KMS-11 (cell line): ENCODE data around the gene DSTYK.
"Not testable (repeated sequence)": the region's sequence is repeated elsewhere in the genome, so short reads cannot be mapped to it uniquely, and the experiment has no call there.

Source experiments
- H2AFZ ChIP-seq: fragments of 200-600 bp; sonication (generic); 2 replicates; pipeline ENCODE4 v1.6.1; 2016; ENCODE audit warnings: antibody characterized with exemption, mixed run types, low read depth
- H3K27ac ChIP-seq: fragments of 200-600 bp; sonication (generic); 2 replicates; pipeline ENCODE4 v1.6.1; 2016; ENCODE audit warnings: mild to moderate bottlenecking, mixed run types
- H3K27me3 ChIP-seq: fragments of 200-600 bp; sonication (generic); 2 replicates; pipeline ENCODE4 v1.6.1; 2017; ENCODE audit warnings: mild to moderate bottlenecking, low read depth, mixed run types, moderate library complexity; ENCODE audit not compliant: insufficient read depth
- H3K36me3 ChIP-seq: fragments of 200-600 bp; sonication (generic); 2 replicates; pipeline ENCODE4 v1.6.1; 2017; ENCODE audit warnings: mild to moderate bottlenecking, mixed run types; ENCODE audit not compliant: insufficient read depth
- H3K4me1 ChIP-seq: fragments of 200-600 bp; sonication (generic); 2 replicates; pipeline ENCODE4 v1.6.1; 2016; ENCODE audit warnings: mild to moderate bottlenecking, low read depth, mixed run types; ENCODE audit not compliant: poor library complexity, severe bottlenecking
- H3K4me2 ChIP-seq: fragments of 200-600 bp; sonication (generic); 2 replicates; pipeline ENCODE4 v1.7.0; 2016; ENCODE audit warnings: mild to moderate bottlenecking, mixed run types
- H3K4me3 ChIP-seq: fragments of 200-600 bp; sonication (generic); IDR thresholded peaks from 2 replicates; pipeline ENCODE4 v1.6.1; 2017; ENCODE audit warnings: low read depth, low read length, mixed read lengths; ENCODE audit not compliant: insufficient read depth
- H3K79me2 ChIP-seq: fragments of 200-600 bp; sonication (generic); 2 replicates; pipeline ENCODE4 v1.6.1; 2016; ENCODE audit warnings: low read depth, mixed run types; ENCODE audit not compliant: insufficient read depth
- H3K9ac ChIP-seq: fragments of 200-600 bp; sonication (generic); 2 replicates; pipeline ENCODE4 v1.6.1; 2016; ENCODE audit warnings: mild to moderate bottlenecking, mixed run types
- H4K20me1 ChIP-seq: fragments of 200-600 bp; sonication (generic); 2 replicates; pipeline ENCODE4 v1.6.1; 2016; ENCODE audit warnings: mild to moderate bottlenecking, mixed run types; ENCODE audit not compliant: insufficient read depth
- CTCF ChIP-seq: fragments of 200-600 bp; sonication (generic); conservative IDR thresholded peaks from 2 replicates; pipeline ENCODE4 v1.6.1; 2017; ENCODE audit warnings: low read depth, mild to moderate bottlenecking, antibody characterized with exemption, low read length, moderate library complexity, mixed read lengths

DSTYK gene

GRCh38 chr1:205187420-205187819 is 24.1 kb downstream of the DSTYK start:
- H2AFZ ChIP-seq = no peak overlapping the region
- H3K4me1 ChIP-seq = peaks cover 26% of the 10 kb centered on the region
- H3K9ac ChIP-seq = no peak overlapping the region
- H3K27ac ChIP-seq = no peak overlapping the region
- H3K79me2 ChIP-seq = 0 out of 2 replicates have a peak, but pooled peaks cover 7% of the 10 kb centered on the region
- TF ChIP-seq CTCF = no peak
- H4K20me1 ChIP-seq = 0 out of 2 replicates have a peak, but pooled peaks cover 5% of the 10 kb centered on the region
- no peak overlapping the region for H3K4me3 ChIP-seq
- no peaks in the 10 kb centered on the region for H3K27me3 ChIP-seq
- H3K36me3 ChIP-seq = no peaks in the 10 kb centered on the region
- H3K4me2 ChIP-seq = no peak overlapping the region

DNA sequence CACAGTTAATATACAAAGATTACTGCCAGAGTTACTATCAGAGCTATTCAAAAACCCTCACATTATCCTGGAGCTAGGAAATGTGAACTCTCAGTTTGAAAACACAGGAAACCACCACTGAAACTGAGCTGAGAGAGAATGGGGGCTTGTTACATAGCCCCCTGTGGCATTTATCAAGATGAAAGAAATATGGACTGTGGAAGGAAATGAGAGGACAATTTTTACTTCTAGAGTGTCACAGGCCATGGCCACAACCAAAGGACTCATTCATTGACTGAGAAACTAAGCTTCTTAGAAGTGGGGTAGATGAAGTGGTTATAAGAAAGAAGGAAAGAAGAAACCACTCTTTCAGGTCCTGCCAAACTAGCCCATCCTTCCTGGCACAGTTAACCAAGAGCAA is 25.3 kb downstream of the DSTYK start:
- H3K27ac ChIP-seq = no peak overlapping the region
- H3K4me2 ChIP-seq = no peak overlapping the region
- H3K79me2 ChIP-seq = 0 out of 2 replicates have a peak, but pooled peaks cover 7% of the 10 kb centered on the region
- H3K4me3 ChIP-seq = no peak overlapping the region
- no peaks in the 10 kb centered on the region for H3K36me3 ChIP-seq
- H3K27me3 ChIP-seq = no peaks in the 10 kb centered on the region
- H3K9ac ChIP-seq = no peak overlapping the region
- no peak for TF ChIP-seq CTCF
- H2AFZ ChIP-seq = no peak overlapping the region
- H4K20me1 ChIP-seq = no peaks in the 10 kb centered on the region
- H3K4me1 ChIP-seq = peaks cover 26% of the 10 kb centered on the region

DNA sequence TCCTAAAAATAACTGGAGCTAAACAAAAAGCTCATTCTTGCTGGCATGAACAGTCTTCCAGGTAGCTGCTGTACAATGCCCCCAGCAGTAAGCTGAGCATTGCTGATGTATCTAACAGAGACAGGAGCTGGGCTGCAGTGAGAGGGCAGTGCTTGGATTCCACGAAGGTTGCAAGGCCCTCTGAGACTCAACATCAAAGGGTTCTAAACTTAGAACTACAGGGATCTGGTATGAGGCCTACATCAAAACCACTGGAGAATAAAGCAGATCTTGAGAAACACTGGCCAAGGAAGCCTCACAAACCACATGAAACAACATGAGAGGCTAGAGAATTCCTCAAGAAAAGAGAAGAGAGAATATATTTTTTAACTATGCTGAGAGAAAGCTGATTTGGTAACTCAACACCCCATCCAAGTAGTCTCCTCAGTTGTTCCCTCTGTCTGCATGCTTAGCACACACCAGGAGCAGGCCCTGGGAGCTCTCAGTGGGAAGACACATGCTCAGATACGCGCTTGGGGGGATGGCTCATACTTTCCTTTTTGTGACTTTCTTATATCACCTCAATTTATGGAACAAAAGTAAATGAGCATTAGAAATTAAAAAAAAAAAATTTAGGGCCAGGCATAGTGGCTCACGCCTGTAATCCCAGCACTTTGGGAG is 27.7 kb downstream of the DSTYK start:
- Histone ChIP-seq H2AFZ (no peak overlapping the region), H3K9ac (no peak overlapping the region), H3K4me1 (peaks cover 26% of the 10 kb centered on the region), H3K4me2 (peak overlapping the region; percentile 39; the same call in 1 of the 2 replicates), H3K27ac (peak overlapping the region; percentile 35; the same call in 1 of the 2 replicates), H3K79me2 (0 out of 2 replicates have a peak, but pooled peaks cover 4% of the 10 kb centered on the region), H3K36me3 (no peaks in the 10 kb centered on the region), H4K20me1 (no peaks in the 10 kb centered on the region), H3K27me3 (no peaks in the 10 kb centered on the region), H3K4me3 (no peak overlapping the region)
- no peak for TF ChIP-seq CTCF

DNA sequence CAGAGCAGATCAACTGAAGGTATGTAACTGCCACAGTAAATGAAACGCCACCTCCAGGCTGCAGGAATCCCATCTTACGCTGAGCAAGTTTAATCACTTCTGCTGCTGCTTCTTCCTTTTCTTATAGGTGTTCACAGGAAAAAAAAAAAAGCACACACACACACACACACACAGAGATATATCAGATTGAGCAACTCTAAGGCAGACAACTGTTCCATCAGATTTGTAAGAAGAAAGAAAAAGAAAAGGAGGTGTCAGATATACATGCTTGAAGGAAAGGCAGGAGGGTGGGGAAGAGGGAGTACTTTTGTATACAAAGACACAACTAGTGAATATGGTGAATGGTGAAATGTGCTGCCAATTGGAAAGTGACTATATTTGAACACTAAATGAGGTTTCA is 28.6 kb downstream of the DSTYK start:
- Histone ChIP-seq H4K20me1 (no peaks in the 10 kb centered on the region), H3K4me3 (no peak overlapping the region), H3K4me1 (peaks cover 26% of the 10 kb centered on the region), H3K27me3 (no peaks in the 10 kb centered on the region), H3K4me2 (peak overlapping the region; percentile 39; the same call in 1 of the 2 replicates), H3K27ac (no peak overlapping the region), H3K9ac (no peak overlapping the region), H3K79me2 (0 out of 2 replicates have a peak, but pooled peaks cover 4% of the 10 kb centered on the region), H3K36me3 (no peaks in the 10 kb centered on the region), H2AFZ (no peak overlapping the region)
- no peak for TF ChIP-seq CTCF

DNA sequence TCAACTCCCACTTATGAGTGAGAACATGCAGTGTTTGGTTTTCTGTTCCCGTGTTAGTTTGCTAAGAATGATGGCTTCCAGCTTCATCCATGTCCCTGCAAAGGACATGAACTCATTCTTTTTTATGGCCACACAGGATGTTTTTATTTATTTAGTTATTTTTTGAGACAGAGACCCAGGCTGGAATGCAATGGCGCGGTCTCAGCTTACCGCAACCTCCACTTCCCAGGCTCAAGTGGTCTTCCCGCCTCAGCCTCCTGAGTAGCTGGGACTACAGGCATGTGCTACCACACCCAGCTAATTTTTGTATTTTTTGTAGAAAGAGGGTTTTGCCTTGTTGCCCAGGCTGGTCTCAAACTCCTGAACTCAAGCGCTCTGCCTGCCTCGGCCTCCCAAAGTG is 31.2 kb downstream of the DSTYK start:
- H3K27ac ChIP-seq, H2AFZ ChIP-seq, H3K4me2 ChIP-seq, H3K9ac ChIP-seq, H3K79me2 ChIP-seq, H4K20me1 ChIP-seq, H3K27me3 ChIP-seq, H3K4me3 ChIP-seq, H3K36me3 ChIP-seq: not testable (repeated sequence)
- H3K4me1 ChIP-seq = peaks cover 22% of the 10 kb centered on the region
